IPS-11a (cell line): ENCODE data around the gene FKBP8.
"Not testable (repeated sequence)": the region's sequence is repeated elsewhere in the genome, so short reads cannot be mapped to it uniquely, and the experiment has no call there.

ENCODE experiments used
- H3K4me3 ChIP-seq: one replicate; pipeline ENCODE4 v1.5.1; 2013; ENCODE audit warnings: low read depth, low read length, control low read depth

The FKBP8 gene

DNA sequence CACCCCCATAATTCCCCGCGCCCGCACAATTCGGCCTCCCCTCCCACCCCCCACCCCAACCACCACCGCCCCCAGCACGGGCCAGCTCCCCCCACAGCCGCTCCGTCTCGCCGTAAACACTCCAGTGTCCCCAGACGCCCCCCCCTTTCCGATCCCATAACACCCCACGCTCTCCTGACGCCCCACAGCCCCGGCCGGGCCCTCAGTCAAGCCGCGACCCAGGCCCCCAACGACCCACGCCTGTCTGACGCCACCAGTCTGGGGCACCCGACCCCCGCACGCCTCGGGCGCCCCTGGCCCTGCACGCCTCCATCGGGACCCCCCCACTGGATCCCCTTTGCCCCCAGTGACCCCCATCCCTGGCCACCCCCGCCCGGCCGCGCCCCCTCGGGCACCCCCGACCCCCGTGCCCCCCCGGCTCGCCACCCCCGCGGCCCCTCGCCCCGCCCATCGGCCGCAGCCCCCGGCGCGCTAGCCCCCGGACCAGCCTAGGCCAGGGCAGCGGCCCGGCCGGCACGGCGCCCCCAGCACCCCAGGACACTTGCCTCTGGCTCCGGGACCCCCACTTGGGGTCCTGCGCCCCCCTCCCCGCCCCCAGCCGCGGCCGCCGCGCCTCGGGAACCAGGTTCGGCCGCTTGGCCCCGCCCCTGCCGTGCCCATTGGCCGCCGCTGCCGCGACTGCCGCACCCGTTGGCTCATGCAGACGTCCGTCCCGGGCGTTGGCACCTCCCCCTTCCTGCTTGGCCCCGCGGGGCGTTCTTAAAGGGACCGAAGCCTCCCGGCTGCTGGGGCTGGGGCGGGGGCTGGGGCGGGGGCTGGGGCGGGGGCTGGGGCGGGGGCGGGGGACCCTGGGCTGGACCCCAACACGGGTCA is at the start of gene FKBP8:
Gene FKBP8, minus strand, starts transcription at position 633 of the 873 bp plus-strand sequence. CDS start 1,603 bp downstream, outside the sequence.
- H3K4me3 ChIP-seq, result peak within 1 kb of the TSS; percentile 53

DNA sequence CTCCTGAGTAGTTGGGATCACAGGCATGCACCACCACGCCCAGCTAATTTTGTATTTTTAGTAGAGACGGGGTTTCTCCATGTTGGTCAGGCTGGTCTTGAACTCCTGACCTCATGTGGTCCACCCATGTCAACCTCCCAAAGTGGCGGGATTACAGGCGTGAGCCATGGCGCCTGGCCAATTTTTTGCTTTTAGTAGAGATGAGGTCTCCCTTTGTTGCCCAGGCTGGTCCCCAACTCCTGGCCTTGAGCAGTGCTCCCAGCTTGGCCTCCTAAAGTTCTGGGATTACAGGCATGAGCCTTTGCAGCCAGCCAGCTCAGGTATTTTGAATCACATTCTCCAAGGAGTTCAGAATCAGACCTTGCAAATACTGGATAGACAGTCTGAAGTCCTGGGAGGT is 49.4 kb upstream of the FKBP8 start:
- H3K4me3 ChIP-seq, result not testable (repeated sequence)

DNA sequence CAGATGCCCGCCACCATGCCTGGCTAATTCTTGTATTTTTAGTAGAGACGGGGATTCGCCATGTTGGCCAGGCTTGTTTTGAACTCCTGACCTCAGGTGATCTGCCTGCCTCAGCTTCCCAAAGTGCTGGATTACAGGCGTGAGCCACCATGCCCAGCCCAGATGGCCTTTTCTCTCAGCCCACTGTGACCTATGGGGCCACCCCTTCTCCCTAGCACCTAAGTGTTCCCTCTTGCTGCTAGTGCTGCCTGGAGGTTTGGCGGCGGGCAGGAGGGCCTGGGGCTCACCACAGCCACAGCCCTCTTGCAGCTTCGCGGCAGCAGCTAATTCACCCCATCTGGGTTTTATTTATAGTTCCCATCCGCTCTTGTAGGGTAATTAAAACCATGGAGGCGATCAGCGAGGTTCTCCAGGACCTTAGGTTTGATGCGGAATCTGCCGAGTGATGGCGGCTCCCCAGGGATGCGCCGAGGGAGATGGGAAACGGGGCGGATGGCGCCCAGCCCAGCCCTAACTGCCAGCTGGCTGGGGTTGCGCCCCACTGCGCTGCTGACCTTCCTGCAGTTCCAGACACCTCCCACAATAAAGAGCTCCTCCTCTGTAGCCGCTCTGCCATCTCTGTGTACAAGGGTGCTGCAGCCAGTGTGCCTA is 48.5 kb upstream of the FKBP8 start:
- no peak overlapping the region for H3K4me3 ChIP-seq

DNA sequence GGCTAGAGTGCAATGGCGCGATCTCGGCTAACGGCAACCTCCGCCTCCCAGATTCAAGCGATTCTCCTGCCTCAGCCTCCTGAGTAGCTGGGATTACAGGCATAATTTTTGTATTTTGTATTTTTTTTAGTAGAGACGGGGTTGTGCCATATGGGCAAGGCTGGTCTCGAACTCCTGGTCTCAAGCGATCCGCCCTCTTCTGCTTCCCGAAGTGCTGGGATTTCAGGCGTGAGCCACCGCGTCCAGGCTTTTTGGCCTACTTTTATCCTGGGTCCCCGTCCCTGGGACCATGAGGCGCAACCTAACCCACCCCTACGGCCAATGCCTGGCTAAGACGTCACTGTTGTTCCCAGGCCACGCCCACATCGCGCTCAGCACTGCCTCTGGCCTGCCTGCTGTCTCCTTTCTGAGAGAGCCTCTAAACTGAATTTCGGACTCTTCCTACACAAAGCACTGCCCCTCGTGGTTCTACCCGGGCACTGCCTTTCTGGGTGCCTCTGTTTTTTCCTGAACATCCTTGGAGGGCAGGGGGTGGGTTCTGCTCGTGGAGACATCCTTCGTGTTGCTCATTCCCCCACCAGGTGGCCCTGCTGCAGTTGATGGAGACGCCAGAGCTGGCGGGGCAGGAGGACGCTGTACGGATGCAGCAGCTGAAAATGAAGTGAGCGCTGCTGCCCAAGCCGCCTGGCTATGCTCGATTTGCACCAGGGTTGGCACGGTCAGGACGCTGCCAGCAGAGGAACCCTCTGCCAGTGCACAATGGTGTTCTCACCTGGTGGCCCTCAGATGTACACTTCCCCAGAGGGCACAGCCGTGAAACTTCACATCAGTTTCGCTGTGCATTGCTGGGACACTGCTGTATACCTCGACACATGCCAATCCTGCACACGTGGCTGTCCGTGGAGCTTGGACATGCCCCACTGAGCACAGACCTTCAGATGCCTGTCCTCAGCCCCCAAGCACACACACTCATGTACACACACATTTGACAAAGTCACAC is 47.2 kb upstream of the FKBP8 start:
- H3K4me3 ChIP-seq, result peak overlapping the region; percentile 89

DNA sequence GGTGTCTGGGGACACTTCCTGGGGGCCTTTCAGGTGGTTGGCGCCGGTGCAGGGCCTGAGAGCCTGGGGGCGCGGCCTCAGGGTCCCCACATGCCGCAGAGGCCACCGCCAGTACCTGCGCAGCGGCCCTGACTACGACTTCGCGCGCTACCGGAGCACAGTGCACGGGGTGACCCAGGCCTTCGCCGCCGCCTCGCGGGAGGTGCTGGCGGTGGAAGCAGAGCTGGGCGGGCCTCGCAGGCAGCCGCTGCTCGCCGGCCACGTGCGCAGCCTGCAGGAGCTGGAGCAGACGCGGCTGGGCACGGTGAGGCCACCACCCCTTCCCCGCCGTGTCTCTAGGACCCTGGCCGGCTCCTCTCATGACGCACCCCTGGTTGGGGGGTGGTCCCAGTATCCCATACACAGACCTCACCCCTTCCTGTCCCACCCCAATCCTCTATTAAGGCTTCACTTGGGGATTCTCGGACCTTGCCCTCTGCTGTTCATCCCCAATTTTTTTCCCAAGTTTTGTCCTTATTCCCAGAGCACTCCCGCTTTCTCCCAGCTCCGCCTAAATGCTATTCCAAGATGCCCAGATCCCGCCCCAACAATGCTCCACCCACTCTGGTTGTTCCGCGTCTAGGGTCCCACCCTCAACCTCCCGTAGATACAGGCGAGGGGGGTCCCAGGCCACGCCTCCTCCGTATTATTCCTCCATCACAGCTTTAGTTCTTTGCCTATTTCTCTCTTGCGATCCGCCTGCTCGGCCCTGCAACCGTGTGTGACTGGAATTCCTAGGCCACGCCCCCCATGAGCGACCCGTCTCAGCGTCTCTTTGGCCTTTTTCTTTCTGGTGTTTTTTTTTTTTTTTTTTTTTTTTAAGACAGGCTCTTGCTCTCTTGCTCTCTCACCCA is 46.3 kb upstream of the FKBP8 start:
- H3K4me3 ChIP-seq, result peak overlapping the region; percentile 89

DNA sequence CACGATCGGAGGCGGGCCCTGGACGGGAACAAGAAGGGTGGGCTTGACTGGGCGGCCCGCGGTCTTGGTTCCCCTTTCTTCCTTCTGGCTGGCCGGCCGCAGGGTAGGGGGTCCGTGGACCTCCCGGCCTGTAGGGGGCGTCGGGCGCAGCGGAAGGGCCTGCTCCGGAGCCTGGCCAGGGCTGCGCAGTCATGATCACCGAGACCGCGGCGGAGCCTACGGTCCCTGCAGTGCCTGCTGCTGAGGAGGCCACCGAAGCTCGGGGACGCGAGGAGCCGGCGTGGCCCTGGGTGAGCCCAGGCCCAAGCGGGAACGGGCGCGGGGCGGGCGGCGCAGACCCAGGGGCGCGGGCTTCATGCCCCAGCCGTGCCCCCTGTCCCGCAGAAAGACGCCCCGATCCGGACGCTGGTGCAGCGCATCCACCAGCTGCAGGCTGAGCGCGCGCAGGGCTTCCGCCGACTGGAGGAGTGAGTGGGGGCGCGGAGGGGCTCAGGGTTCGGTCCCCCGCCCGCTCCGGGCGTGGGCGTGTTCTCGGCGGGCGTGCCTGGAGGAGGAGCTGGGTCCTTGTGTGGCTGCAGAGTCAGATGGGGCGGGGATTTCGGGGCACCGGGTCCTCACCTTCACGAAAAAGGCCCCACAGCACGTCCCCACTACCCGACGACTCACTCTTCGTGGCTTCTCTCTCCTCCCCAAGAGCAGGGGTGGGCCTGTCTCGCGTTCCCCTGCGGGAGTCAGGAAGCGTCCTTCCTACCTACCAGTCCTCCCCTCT is 45.4 kb upstream of the FKBP8 start, which contains the start of gene REX1BD:
Gene REX1BD, plus strand, starts transcription at position 188 of the 769 bp plus-strand sequence. Its CDS starts 4 bp downstream, at position 192.
- peak within 1 kb of the TSS; percentile 89 for H3K4me3 ChIP-seq

DNA sequence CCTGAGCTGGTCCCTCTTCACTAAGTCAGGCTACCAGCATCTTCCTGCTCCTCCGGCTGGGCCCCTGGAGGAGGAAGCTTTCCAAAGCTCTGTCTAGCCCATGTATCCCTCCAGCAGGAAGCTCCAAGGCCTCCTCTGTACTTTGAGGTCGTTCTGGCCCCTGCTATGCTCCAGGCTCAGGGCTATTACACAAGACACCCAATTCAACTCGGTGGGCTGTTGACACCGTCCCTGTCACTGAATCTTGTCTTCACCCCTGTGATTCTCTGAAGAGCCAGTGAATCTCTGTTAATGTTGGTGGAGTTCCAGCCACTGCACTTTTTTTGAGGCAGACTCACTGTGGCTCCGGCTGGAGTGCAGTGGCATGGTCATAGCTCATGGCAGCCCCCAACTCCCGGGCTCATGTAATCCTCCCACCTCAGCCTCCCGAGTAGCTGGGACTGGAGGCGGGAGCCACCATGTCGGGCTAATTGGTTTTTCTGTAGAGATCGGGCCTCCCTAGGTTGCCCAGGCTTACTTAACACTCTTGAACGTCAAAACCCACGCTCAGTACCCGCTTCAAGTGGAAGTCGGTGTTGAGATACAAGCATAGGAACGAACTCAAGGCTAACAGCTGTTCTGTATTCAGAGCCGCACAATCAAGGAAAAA is 44.7 kb upstream of the FKBP8 start:
- peak overlapping the region; percentile 89 for H3K4me3 ChIP-seq

DNA sequence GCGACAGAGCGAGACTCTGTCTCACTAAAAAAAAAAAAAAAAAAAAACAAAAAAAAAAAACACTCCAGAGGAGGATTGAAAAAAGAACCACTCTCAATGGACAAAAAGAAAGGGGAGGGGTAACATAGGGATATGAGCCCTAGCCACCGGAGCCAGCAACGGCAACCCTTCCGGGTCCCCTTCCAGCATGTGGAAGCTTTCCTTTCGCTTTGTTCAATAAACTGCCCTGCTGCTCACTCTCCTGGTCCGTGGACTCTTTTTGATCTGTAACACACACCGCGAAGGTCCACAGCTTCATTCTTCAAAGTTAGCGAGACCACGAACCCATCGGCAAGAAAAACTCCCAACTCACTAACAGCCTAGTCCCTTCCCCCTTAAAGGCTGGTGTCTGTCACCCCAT is 44.2 kb upstream of the FKBP8 start:
- no peak overlapping the region for H3K4me3 ChIP-seq

DNA sequence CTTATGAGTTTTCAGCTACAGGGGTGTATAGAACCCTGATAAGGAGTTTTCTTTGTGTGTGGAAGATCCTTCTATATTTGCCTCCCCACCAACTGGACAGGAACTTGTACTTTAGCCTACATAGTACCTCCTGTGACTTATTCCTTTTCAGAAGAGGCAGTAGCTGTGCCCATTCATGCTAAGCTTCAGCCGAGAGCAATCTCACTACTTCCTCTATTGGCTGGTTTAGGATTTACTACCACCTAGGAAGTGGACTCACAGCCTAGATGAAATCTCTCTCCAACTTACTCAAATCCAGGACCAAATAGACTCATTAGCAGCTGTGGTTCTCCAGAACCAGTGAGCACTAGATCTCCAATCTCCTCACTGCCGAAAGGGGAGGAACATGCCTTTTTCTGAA is 42.9 kb upstream of the FKBP8 start:
- no peak overlapping the region for H3K4me3 ChIP-seq

DNA sequence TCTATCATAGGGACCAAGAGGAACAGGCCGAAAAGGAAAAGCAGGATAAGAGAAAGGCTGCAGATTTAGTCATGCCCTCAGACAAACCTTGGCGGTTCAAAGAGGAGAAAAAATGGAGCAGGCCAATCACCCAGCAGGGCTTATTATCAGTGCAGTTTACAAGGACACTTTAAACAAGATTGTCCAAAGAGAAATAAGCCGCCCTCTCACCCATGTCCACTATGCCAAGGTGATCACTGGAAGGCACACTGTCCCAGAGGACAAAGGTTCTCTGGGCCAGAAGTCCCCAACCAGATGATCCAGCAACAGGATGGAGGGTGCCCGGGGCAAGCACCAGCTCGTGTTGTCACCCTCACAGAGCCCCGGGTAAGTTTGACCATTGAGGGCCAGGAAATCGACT is 36.9 kb upstream of the FKBP8 start:
- no peak overlapping the region for H3K4me3 ChIP-seq

DNA sequence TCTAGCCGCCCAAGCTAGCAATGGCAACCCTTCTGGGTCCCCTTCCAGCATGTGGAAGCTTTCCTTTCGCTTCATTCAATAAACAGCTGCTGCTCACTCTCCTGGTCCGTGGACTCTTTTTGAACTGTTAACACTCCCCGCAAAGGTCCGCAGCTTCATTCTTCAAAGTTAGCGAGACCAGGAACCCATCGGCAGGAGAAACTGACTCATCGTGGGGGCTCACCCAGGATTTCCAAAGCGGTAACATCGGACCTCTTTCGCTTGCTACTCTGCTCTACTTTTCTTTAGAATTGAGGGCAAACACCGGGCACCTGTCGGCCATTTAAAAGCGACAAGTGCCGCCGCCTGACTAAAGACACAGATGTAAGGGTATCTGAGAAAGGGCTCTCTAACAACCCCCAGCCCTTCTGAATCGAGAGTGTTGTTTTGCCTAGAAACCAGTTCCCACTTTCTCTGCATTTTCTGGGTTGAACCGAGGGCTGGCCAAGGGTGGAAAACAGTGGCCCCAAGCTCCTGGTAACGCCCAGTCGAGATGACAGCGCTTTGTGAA is 34.1 kb upstream of the FKBP8 start:
- H3K4me3 ChIP-seq, result no peak overlapping the region

DNA sequence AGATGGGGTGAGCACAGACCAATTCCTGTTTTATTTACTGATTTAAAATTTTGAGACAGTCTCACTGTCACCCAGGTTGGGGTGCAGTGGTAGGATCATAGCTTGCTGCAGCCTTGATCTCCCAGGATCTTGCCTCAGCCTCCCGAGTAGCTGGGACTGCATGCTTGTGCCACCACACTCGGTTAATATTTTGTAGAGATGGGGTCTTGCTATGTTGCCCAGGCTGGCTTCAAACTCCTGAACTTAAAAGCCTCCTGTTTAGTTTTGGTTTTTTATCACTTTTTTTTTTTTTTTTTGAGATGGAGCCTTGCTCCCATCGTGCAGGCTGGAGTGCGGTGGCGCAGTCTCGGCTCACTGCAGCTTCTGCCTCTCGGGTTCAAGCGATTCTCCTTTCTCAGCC is 33.0 kb upstream of the FKBP8 start:
- no peak overlapping the region for H3K4me3 ChIP-seq

DNA sequence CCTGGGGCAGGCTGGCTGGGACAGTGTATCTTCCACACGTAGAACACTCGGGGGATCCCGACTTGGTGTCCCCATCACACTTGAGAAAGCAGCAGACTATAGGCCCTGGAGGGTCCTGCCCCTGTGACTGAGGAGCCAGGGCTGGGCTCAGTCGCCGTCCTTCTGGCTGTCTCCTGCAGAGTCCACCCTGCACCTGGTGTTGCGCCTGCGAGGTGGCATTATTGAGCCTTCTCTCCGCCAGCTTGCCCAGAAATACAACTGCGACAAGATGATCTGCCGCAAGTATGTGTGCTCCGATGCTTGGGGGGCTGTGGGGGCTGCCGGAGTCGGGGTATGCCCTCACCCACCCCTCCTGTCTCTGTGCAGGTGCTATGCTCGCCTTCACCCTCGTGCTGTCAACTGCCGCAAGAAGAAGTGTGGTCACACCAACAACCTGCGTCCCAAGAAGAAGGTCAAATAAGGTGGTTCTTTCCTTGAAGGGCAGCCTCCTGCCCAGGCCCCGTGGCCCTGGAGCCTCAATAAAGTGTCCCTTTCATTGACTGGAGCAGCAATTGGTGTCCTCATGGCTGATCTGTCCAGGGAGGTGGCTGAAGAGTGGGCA is 31.4 kb upstream of the FKBP8 start:
- H3K4me3 ChIP-seq, result no peak overlapping the region

DNA sequence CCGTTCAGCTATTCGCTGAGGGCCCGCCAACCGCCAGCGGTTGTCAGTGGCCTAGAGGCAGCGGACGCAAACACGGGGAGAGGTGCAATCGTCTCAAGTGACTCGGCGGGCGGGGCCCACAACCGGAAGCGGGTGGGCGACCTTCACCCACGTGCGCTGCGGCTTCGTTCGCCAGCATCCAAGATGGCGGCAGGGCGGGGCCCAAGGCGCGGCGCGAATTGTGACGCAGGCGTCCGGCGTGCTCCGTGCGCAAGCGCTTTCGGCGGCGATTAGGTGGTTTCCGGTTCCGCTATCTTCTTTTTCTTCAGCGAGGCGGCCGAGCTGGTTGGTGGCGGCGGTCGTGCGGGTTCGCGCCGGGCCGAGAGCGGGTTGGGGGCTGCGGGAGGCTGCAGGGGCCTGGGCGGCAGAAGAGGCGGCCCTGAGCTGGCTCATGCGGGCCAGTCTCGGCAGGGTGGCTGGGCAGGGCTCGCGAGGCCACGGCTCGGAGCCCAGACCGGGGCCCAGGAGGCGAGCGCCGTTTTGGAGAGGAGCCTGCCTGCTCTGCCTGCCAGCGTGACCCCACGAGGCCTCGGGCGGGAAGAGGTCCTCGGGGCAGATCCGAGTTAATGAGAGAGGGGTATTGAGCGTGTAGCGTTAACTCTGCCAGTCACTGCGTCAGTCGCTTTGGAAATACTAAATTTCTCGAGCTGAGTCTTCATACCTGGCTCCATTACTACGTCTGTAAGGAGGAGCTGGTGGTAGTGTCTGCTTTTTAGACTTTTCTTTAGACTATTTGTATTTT is 28.4 kb upstream of the FKBP8 start, which contains the start of gene UBA52:
Gene UBA52, plus strand, starts transcription at position 294 of the 781 bp plus-strand sequence. CDS start 1,444 bp downstream, outside the sequence.
- peak within 1 kb of the TSS; percentile 100 for H3K4me3 ChIP-seq

DNA sequence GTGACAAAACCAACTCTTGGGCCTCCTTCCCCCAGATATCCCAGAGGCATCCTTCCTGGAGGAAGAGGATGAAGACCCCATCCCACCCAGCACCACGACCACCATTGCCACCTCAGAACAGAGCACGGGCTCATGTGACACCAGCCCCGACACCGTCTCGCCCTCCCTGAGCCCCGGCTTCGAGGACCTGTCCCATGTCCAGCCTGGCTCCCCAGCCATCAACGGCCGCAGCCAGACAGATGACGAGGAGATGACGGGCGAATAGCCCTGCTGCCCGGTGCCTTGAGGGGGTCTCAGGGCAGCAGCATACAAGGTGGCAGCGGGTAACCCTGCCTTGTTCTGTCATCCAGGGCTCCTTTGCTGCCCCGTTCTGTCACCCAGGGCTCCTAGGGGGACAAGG is 25.0 kb upstream of the FKBP8 start:
- no peak overlapping the region for H3K4me3 ChIP-seq

DNA sequence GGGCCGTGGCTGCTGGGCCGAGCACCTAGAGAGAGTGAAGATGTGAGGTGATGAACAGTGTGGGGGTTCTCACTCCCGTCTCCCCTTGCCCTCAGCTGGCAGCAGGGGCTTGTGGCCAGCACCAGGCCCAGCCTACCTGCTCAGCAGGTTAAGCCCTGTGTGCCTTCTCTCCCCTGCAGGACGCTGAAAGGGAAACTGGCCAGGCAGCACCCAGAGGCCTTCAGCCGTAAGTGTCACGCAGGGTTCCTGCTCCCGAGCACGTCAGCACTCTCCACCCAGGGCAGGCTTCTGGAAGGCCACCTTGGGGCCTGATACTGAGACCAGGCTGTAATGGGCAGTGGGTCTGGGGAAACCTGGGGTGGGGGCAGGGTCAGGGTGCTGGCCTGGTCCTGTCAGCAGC is 23.6 kb upstream of the FKBP8 start:
- no peak overlapping the region for H3K4me3 ChIP-seq

DNA sequence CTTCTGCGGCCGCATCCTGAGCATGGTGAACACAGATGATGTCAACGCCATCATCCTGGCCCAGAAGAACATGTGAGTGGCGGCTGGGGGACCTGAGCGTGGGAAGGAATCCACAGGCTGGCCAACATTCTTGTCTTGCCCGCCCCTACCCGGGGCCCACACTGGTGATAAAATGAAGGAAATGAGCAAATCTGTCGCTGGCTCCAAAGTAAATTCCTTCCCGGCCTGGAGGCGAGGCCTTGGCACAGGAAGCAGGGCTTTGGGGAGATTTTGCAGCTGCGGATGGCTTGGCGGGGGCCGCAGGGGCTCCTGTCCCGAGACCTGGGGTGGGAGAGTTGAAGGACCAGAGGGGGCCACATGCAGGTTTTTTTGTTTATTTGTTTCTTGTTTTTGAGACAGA is 18.7 kb upstream of the FKBP8 start:
- no peak overlapping the region for H3K4me3 ChIP-seq
